Measurements from ENCODE around the gene CTSL.

GRCh38 chr9:87708546-87708945 is 17.4 kb upstream of the CTSL start:
- TF ChIP-seq SP1 (IDR thresholded peaks at IDR 0.05) (no peak), ELF4 (IDR thresholded peaks at IDR 0.05) (no peak), ARNT (IDR thresholded peaks at IDR 0.05) (no peak)
